GM18498 (cell line): ENCODE results near the gene EXOC4.

Experiments
- ATAC-seq: cut with Tn5 transposase; IDR thresholded peaks from one replicate; pipeline ENCODE4 v1.9.1; 2021; ENCODE audit warnings: mild to moderate bottlenecking, moderate library complexity; ENCODE audit not compliant: unreplicated experiment

The EXOC4 gene

DNA sequence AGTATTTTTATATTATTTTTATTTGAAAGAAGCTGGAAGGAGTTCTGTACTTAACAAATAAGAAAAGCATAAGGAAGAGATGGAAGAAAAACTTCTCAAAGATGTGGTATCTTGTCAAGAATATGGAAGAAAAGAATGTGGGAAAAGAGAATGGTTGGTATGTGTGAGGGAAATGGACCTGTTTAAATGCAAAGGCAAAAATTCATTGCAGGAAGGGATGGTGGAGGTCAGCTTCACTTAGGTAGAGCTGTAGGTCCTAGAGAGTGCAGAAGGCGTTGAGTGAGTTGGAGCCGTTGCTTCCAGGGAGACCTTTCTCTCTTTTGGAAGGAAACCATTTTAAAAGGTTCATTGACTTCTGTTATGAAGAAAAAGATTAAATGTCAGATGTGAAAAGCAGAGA lies 107.3 kb downstream of the EXOC4 start:
- ATAC-seq: no peak

DNA sequence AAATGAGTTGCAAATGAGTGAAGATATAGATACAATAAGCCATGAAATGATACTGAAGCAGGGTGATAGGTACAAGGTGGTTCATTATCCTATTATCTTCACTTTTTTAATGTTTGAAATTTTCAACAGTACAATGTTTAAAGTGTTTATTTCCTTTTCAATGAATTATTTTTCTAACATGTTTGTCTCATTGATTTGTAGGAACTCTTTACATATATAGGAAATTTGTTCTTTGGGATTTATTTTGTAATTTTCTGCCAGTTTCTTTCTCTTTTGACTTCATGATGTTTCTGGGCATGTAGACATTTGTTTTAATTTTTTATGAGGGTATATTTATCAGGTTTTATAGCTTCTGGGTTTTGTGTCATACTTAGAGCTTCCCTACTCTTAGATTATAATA lies 108.9 kb downstream of the EXOC4 start:
- no peak for ATAC-seq

- ATAC-seq: no peak
Measured at GRCh38 chr7:133364959-133365690, 112.2 kb downstream of the EXOC4 start.

DNA sequence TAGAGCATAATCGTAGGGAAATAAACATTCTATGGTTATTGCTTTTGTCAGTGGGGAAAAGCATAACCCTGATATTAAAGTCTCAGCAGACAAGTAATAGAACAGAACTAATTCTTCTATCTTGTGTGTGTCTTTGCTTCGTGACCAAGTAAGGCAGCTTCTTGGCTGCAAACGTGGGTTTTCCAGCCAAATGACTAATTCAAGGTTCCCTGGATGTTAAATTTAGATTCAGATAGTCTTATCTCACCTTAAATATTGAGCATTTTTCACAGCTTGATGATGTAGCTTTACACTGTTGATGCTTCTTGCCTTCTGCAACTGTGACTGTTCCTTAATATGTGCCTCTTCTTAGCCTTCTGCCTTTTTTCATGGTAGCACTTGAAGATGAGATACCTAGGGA lies 113.0 kb downstream of the EXOC4 start:
- ATAC-seq: no peak

GRCh38 chr7:133367561-133367960 lies 114.7 kb downstream of the EXOC4 start:
- ATAC-seq: no peak

DNA sequence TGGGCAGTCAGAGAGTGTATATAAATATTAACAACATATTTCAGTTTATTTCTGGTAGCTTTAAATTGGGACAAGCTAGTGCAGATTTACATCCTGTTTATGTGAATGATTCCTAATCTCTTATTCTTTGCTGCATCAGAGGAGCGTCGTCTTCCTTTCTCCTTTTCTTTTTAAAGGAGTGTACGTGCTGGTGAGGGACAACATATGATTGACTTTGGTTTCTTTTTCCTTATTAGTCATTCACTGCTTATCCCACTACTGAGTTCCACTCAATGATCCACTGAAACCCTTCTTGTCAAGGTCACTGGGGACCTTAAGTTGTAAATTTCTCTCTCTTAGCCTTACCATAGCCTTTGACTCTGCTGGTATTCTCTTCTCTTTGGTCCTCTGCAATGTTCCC lies 116.3 kb downstream of the EXOC4 start:
- no peak for ATAC-seq

DNA sequence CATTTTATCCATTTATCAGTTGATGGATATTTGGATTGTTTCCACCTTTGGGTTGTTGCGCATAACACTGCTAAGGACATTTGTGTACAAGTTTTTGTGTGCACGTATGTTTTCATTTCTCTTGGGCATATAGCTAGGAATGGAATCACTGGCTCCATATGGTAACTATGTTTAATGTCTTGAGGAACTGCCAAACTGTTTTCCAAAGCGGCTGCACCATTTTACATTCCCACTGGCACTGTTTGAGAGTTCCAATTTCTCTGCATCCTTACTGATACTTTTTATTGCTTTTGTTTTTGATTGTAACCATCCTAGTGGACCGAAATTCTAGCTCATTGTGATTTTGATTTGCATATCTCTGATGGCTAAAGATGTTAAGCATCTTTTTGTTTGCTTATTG lies 118.7 kb downstream of the EXOC4 start:
- ATAC-seq: no peak

GRCh38 chr7:133372337-133372736 lies 119.5 kb downstream of the EXOC4 start:
- no peak for ATAC-seq

DNA sequence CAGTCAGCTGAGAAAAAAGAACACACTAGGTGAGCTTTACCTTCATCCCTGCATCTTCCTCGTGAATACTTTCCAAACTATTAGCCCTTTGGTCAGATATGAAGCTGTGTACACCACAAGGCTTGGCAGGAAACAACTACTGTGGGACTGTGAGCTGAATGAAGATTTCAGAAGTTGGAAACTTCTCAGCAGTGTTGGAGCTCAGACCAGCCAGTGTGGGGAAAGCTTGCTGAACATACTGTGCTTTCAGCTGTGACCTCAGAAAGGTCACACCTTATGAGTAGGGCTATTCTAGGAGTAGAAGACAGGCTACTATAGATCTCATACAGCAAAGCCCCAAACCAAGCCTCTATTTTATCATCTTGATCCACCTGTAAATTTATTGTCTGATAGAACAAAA lies 123.6 kb downstream of the EXOC4 start:
- peak; percentile 48 for ATAC-seq

DNA sequence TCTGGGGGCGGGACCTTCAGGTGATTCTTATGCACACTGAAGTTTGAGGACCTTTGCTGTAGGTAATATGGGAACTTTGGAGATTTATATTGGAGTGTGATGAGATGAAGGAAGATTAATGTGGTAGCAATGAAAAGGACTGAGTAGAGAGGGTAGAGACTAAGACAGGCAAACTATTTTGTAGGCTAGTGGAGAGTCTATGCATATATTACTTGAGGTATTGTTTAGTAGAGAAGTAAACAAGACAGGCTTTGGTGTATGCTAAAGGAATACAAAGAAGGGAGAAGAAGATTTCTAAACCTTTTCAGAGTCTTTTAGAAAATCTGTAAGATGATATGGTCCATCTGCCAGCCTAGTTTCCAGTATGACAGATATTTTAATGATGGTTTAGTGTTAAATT lies 129.1 kb downstream of the EXOC4 start:
- ATAC-seq: no peak

GRCh38 chr7:133382775-133383559 lies 130.1 kb downstream of the EXOC4 start:
- no peak for ATAC-seq

- no peak for ATAC-seq
Measured at GRCh38 chr7:133386205-133386604, 133.3 kb downstream of the EXOC4 start.

- no peak for ATAC-seq
Measured at GRCh38 chr7:133389727-133390126, 136.8 kb downstream of the EXOC4 start.

GRCh38 chr7:133391206-133391605 lies 138.3 kb downstream of the EXOC4 start:
- no peak for ATAC-seq

- ATAC-seq: no peak
Measured at GRCh38 chr7:133394369-133394768, 141.5 kb downstream of the EXOC4 start.

GRCh38 chr7:133395551-133395950 lies 142.7 kb downstream of the EXOC4 start:
- ATAC-seq: no peak

DNA sequence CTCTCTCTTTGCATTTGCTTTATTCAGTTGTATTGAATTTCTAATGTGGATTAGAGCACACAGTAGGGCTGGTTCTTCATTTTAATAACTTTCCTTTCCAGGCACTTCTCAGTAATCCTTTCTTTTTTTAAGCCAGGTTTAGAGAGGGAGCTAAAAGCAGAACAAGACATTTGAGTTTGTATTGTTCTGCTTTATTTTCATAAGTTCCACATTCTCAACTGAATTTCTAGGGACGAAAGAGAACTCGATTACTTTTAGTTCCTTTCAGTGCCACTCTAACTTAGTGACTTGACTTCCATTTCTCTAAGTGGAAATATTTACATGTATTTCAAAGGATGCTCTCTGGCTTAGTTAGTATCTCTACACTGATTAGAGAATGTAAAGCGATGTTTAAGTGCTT lies 145.6 kb downstream of the EXOC4 start:
- no peak for ATAC-seq

DNA sequence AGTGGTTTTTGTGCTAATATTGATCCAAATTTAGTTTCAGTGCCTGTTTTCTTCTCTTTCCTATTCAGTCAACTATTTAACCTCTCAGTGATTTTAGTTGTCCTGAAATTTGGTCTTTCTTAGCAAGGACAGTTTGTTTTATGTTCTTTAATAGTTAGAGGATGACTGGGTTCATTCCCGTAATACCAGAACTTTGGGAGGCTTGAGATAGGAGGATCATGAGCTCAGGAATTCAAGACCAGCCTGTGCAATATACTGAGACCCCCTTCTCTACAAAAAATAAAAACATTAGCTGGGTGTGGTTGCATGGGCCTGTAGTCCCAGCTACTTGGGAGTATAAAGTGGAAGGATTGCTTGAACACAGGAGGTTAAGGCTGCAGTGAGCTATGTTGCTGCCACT lies 148.3 kb downstream of the EXOC4 start:
- ATAC-seq: no peak

DNA sequence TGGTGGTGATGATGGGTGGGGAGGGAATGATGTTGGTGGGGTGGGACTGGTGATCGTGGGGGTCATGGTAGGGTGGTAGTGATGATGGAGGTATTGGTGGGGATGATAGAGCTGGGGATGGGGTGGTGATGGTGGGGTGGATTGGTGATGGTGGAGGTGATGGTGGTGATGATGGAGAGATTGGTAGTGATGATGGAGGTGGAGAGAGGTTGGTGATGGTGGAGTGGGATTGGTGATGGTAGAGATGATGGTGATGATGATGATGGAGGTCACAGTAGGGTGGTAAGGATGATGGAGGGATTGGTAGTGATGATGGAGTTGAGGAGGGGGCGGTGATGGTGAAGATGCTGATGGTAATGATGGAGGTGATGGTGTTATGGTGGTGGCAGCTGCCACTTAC lies 155.3 kb downstream of the EXOC4 start:
- ATAC-seq: no peak

DNA sequence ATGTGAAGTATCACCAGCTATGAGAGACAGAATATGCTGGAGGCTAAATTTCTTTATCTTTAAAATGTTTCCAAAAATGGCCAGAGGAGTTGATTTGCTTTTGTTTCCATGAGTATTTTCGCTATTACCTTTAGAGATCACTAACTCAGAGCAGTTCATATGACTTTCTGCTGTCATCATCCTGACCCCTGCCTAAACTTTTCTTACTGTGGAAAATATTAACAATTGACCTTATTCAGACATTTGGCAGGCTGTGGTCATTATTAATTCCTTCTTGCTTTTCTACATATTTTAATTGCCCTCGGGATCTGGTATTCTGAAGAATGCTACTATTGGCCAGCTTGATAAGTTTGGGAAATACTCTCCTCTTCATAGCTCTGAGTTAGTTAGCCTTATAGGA lies 156.5 kb downstream of the EXOC4 start:
- ATAC-seq: no peak

DNA sequence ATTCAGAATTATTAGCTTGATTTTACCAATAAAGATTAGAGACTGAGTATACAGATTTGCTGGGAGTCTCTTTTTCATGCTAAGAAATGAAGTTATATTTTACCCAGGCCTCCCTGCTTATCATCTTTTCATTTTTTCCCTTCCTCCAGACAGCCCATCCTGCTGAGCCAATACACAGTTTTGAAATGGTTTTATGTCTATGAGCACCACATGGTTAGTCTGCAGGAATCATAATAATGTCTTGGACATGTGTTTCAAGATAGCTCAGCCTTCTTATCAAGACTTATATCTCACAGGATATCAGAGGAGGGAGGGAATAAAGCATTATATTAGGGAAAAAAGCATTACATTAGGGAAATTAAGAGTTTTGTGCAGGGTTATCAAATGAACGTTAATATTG lies 157.1 kb downstream of the EXOC4 start:
- ATAC-seq: no peak

DNA sequence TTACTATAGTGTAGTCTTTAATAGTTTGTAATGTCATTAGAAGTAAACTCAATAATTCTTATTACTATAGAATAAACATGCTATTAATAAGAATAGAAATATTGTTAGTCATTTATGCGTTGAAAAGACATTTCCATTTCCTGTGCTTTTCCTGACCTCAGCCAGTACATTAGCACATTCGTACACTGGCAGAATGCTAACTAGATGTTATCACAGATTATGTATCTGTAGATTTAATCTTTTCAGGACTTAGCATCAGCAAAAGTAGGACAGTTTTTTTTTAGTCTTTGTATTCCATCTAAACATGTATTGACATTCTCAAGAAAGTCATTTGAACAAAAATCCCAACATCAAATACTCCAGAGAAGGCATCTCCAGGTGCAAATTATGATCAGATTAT lies 158.5 kb downstream of the EXOC4 start:
- ATAC-seq: no peak

DNA sequence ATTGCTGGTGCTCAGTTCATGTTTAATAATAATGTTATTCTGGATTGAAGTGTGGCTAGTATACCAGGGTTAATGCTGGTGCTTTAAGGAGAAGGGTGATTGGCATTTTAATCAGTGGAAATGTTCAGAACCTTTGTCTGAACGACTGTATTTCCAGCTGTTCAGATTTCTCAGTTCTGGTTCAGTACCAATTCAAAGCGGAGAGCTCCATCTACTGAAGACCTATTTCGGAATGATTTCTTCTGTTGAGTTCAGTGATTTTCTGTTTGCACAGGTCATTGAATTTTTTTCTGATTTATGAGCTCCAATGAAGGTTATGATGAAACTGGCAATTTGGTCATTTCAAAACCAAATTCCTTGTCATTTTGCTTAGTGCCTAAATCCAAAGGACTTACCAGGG lies 160.1 kb downstream of the EXOC4 start:
- no peak for ATAC-seq
